Stomach (tissue), 4 donors: ENCODE data around the gene PRKG2.

Experiments
- POLR2A ChIP-seq, 4 donors: fragments of 450-650 bp; IDR thresholded peaks; one replicate each; pipeline ENCODE4 v1.6.1; 2016; ENCODE audit warnings: antibody characterized with exemption in 4 of 4, control low read depth in 2 of 4, mild to moderate bottlenecking in 1 of 4, moderate library complexity in 1 of 4
- TF ChIP-seq, protein P1 (sequence below), 7 experiments: fragments of 450-650 bp in 4 of 7; fragments of 200-600 bp in 3 of 7; sonication (generic) in 3 of 7; IDR thresholded peaks; one replicate each; pipeline ENCODE4 v1.5.1; 2016 to 2019; ENCODE audit warnings: antibody characterized with exemption in 7 of 7, control low read depth in 2 of 7, mild to moderate bottlenecking in 1 of 7

DNA sequence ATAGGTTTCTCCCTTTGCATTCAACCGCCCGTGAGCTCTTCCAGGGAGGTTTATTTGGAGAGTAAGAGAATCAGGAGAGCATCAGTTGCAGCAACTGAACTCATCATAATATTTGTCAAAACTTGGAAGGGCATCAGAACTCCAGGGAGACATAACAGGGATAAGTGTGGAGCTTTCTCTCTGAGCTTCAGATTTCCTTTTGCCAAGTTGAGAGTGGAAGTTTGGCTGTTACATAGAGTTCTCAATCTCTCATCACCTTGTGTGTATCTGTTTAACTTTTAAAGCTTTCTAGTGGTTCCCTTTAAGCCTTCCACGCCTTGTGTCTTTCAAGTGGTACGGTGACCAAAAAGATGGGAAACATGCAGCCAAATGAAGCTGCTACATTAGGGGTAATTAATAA lies 165.7 kb downstream of the PRKG2 start:
- TF ChIP-seq, protein P1, sequence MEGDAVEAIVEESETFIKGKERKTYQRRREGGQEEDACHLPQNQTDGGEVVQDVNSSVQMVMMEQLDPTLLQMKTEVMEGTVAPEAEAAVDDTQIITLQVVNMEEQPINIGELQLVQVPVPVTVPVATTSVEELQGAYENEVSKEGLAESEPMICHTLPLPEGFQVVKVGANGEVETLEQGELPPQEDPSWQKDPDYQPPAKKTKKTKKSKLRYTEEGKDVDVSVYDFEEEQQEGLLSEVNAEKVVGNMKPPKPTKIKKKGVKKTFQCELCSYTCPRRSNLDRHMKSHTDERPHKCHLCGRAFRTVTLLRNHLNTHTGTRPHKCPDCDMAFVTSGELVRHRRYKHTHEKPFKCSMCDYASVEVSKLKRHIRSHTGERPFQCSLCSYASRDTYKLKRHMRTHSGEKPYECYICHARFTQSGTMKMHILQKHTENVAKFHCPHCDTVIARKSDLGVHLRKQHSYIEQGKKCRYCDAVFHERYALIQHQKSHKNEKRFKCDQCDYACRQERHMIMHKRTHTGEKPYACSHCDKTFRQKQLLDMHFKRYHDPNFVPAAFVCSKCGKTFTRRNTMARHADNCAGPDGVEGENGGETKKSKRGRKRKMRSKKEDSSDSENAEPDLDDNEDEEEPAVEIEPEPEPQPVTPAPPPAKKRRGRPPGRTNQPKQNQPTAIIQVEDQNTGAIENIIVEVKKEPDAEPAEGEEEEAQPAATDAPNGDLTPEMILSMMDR (IDR thresholded peaks at IDR 0.05): no peak
- no peak for TF ChIP-seq POLR2A (IDR thresholded peaks at IDR 0.05)
